ENCODE measurements around the gene RAB11B. TPM values are rescaled to one million over a fixed set of nuclear protein-coding genes. Genes with fewer than 3 reads are reported as not detected.
A peak's percentile ranks its signal among the peaks of the same experiment; 100 is the strongest.
"Not testable (repeated sequence)": the region's sequence is repeated elsewhere in the genome, so short reads cannot be mapped to it uniquely, and the experiment has no call there.

The RAB11B gene
- total and polyA plus RNA-seq, 4 donors, result 68.6 to 119 (median 117) TPM

- H3K27ac ChIP-seq (ENCODE audit: low read depth in 1 of 2, low read length in 2 of 2), result no peak overlapping the region
- peaks cover 0 to 11% of the 10 kb centered on the region in 2 donors for H3K36me3 ChIP-seq (ENCODE audit: control insufficient read depth in 1 of 2, insufficient read depth in 2 of 2, low read length in 1 of 2)
- H3K9me3 ChIP-seq (ENCODE audit: control insufficient read depth, low read length), result no peaks in the 10 kb centered on the region
- H3K4me3 ChIP-seq (ENCODE audit: low read length in 2 of 2), result no peak overlapping the region
- no peaks in the 10 kb centered on the region for H3K27me3 ChIP-seq (ENCODE audit: control insufficient read depth in 1 of 2, insufficient read depth in 2 of 2, low read length in 1 of 2)
- intact Hi-C loops (cut with DNase I), result loop anchor here in 1 of 2 donors (10.0 kb wide), 1 partner anchor 139 kb away; no protein-coding TSS in a partner anchor
- ATAC-seq (ENCODE audit: low FRiP score), result no peak
- no peaks in the 10 kb centered on the region for H3K4me1 ChIP-seq (ENCODE audit: control insufficient read depth in 1 of 2, insufficient read depth in 2 of 2, low read length in 2 of 2)
- 87 to 90% methylated on average over 14 to 24 of the region's 24 CpGs for WGBS, 2 donors
- DNase-seq, result no peak
These were observed 13.6 kb downstream of the RAB11B start for GRCh38 chr19:8403820-8404109.

GRCh38 chr19:8404391-8405151 lies 14.4 kb downstream of the RAB11B start:
- H3K27me3 ChIP-seq (ENCODE audit: control insufficient read depth in 1 of 2, insufficient read depth in 2 of 2, low read length in 1 of 2), result no peaks in the 10 kb centered on the region
- no peak for DNase-seq
- H3K4me3 ChIP-seq (ENCODE audit: low read length in 2 of 2), result no peak overlapping the region
- no peaks in the 10 kb centered on the region for H3K4me1 ChIP-seq (ENCODE audit: control insufficient read depth in 1 of 2, insufficient read depth in 2 of 2, low read length in 2 of 2)
- intact Hi-C loops (cut with DNase I), result loop anchor here in 1 of 2 donors (10.0 kb wide), 1 partner anchor 140 kb away; no protein-coding TSS in a partner anchor
- 87 to 88% methylated on average over 18 of the region's 18 CpGs for WGBS, 2 donors
- no peaks in the 10 kb centered on the region for H3K9me3 ChIP-seq (ENCODE audit: control insufficient read depth, low read length)
- H3K36me3 ChIP-seq (ENCODE audit: control insufficient read depth in 1 of 2, insufficient read depth in 2 of 2, low read length in 1 of 2), result peaks cover 0 to 11% of the 10 kb centered on the region in 2 donors
- no peak for ATAC-seq (ENCODE audit: low FRiP score)
- no peak overlapping the region for H3K27ac ChIP-seq (ENCODE audit: low read depth in 1 of 2, low read length in 2 of 2)

DNA sequence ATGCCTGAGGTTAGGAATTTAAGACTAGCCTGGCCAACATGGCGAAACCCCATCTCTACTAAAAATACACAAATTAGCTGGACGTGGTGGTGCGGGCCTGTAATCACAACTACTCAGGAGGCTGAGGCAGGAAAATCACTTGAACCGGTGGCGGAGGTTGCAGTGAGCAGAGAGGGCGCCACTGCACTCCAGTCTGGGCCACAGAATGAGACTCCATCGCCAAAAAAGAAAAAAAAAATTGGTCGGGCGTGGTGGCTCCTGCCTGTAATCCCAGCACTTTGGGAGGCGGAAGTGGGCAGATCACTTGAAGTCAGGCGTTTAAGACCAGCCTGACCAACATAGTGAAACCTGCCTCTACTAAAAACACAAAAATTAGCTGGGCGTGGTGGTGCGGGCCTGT lies 20.6 kb downstream of the RAB11B start:
- ATAC-seq (ENCODE audit: low FRiP score); H3K9me3 ChIP-seq (ENCODE audit: control insufficient read depth, low read length); H3K4me1 ChIP-seq (ENCODE audit: control insufficient read depth in 1 of 2, insufficient read depth in 2 of 2, low read length in 2 of 2); DNase-seq; H3K36me3 ChIP-seq (ENCODE audit: control insufficient read depth in 1 of 2, insufficient read depth in 2 of 2, low read length in 1 of 2); H3K4me3 ChIP-seq (ENCODE audit: low read length in 2 of 2); H3K27ac ChIP-seq (ENCODE audit: low read depth in 1 of 2, low read length in 2 of 2); H3K27me3 ChIP-seq (ENCODE audit: control insufficient read depth in 1 of 2, insufficient read depth in 2 of 2, low read length in 1 of 2): not testable (repeated sequence)
- intact Hi-C loops (cut with DNase I), result loop anchor here (5.0 kb wide), 2 partner anchors 37 to 97 kb away; no protein-coding TSS in a partner anchor
- WGBS, 2 donors, result 86 to 89% methylated on average over 13 of the region's 13 CpGs

- Histone ChIP-seq H3K9me3 (ENCODE audit: control insufficient read depth, low read length) (no peaks in the 10 kb centered on the region), H3K36me3 (ENCODE audit: control insufficient read depth in 1 of 2, insufficient read depth in 2 of 2, low read length in 1 of 2) (no peaks in the 10 kb centered on the region), H3K4me1 (ENCODE audit: control insufficient read depth in 1 of 2, insufficient read depth in 2 of 2, low read length in 2 of 2) (no peaks in the 10 kb centered on the region), H3K4me3 (ENCODE audit: low read length in 2 of 2) (peak within 1 kb of the TSS; percentile 85 to 90), H3K27ac (ENCODE audit: low read depth in 1 of 2, low read length in 2 of 2) (peak within 1 kb of the TSS in 1 of 2 donors; percentile 42), H3K27me3 (ENCODE audit: control insufficient read depth in 1 of 2, insufficient read depth in 2 of 2, low read length in 1 of 2) (no peaks in the 10 kb centered on the region)
- 4 to 5% methylated on average over 73 to 89 of the region's 89 CpGs for WGBS, 2 donors
- DNase-seq (peak; percentile 98), ATAC-seq (ENCODE audit: low FRiP score) (peak; percentile 100)
- intact Hi-C loops (cut with DNase I), result loop anchor here (5.0 kb wide), 2 partner anchors 34 to 94 kb away; no protein-coding TSS in a partner anchor
These were observed 22.8 kb downstream of the RAB11B start, which contains the start of gene MARCHF2 for GRCh38 chr19:8412783-8413628. TSS of gene MARCHF2 (plus strand) at chr19:8413305. CDS start at chr19:8421841, 8,536 bp downstream.

DNA sequence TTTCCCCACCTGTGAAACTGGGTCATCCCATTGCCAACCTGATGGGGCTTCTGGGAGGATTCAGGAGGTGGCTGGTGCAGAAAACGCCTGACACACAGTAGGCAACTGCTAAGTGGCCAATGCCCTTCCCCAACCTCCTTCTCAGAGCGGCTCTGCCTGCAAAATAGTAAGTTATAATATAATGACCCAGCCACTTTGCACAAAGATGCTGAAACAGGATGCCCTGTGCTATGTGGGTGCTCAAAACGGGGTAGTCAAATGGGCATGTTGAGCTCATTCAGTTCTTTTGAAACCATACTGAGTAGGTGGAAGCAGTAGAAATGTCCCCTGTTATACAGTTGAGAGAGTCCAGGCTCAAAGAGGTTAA lies 23.5 kb downstream of the RAB11B start:
- DNase-seq, result no peak
- ATAC-seq (ENCODE audit: low FRiP score), result no peak
- 4 to 13% methylated on average over 3 of the region's 3 CpGs for WGBS, 2 donors
- no peaks in the 10 kb centered on the region for H3K36me3 ChIP-seq (ENCODE audit: control insufficient read depth in 1 of 2, insufficient read depth in 2 of 2, low read length in 1 of 2)
- intact Hi-C loops (cut with DNase I), result loop anchor here (5.0 kb wide), 2 partner anchors 34 to 94 kb away; no protein-coding TSS in a partner anchor
- peak overlapping the region; percentile 85 to 90 for H3K4me3 ChIP-seq (ENCODE audit: low read length in 2 of 2)
- no peak overlapping the region for H3K27ac ChIP-seq (ENCODE audit: low read depth in 1 of 2, low read length in 2 of 2)
- H3K27me3 ChIP-seq (ENCODE audit: control insufficient read depth in 1 of 2, insufficient read depth in 2 of 2, low read length in 1 of 2), result no peaks in the 10 kb centered on the region
- no peaks in the 10 kb centered on the region for H3K9me3 ChIP-seq (ENCODE audit: control insufficient read depth, low read length)
- H3K4me1 ChIP-seq (ENCODE audit: control insufficient read depth in 1 of 2, insufficient read depth in 2 of 2, low read length in 2 of 2), result no peaks in the 10 kb centered on the region

DNA sequence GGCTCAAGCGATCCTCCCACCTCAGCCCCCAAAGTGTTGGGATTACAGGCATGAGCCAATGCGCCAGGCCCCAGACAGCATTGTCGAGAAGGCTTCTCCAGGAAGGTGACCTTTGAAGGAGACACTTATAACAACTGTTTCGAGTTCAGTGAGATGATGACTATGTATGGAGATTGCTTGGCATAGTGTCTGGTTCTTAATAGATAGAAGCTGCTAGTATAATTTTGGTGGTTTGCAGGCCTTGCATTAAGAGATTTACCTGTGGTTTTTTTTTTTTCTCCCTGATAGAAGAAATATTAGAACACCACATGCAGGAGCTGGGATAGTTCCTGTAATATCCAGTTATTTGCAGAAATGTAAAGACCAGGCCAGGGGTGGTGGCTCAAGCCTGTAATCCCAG lies 26.6 kb downstream of the RAB11B start:
- intact Hi-C loops (cut with DNase I), result no loop called here
- ATAC-seq (ENCODE audit: low FRiP score) (no peak), DNase-seq (no peak)
- Histone ChIP-seq H3K36me3 (ENCODE audit: control insufficient read depth in 1 of 2, insufficient read depth in 2 of 2, low read length in 1 of 2) (no peaks in the 10 kb centered on the region), H3K4me3 (ENCODE audit: low read length in 2 of 2) (no peak overlapping the region), H3K27ac (ENCODE audit: low read depth in 1 of 2, low read length in 2 of 2) (no peak overlapping the region), H3K4me1 (ENCODE audit: control insufficient read depth in 1 of 2, insufficient read depth in 2 of 2, low read length in 2 of 2) (no peaks in the 10 kb centered on the region), H3K27me3 (ENCODE audit: control insufficient read depth in 1 of 2, insufficient read depth in 2 of 2, low read length in 1 of 2) (no peaks in the 10 kb centered on the region), H3K9me3 (ENCODE audit: control insufficient read depth, low read length) (no peaks in the 10 kb centered on the region)
- WGBS, 2 donors, result 69 to 81% methylated on average over 4 of the region's 4 CpGs

DNA sequence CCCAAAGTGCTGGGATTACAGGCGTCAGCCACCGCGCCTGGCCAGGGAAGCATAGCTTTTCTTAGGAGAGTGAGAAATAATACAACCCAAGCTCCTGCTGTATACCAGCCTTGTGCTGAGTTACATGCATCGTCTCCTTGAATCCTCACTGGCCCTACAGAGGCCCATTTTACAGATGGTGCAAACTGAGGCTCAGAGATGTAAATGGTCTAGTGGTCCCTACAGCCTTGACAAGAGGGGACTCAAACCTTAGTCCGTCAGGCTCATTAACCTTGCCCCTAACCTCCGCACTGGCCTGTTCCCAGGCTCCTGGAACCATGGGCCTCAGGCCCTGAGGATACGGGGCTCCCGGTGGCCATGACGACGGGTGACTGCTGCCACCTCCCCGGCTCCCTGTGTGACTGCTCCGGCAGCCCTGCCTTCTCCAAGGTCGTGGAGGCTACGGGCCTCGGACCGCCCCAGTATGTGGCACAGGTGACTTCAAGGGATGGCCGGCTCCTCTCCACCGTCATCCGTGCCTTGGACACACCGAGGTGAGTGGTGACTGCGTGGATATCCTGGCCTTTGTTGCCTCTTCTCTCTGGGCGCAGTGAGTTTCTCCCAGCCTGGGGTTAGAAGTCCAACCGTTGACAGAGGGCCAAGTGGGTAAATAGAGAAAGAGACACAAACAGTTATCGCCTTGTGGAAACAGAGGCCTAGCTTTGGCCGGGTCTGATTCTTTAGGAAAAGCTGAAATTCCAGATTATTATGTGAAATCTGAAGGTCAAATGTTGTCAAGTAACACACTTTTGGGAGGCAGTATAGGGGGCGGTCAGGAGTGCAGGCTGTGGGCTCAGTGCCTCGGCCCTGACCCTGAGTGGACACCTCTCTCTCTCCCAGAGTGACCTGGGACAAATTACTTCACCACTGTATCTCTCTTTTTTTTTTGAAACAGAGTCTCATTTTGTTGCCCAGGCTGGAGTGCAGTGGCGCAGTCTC lies 31.6 kb downstream of the RAB11B start:
- WGBS, 2 donors, result 86 to 90% methylated on average over 28 of the region's 28 CpGs
- Histone ChIP-seq H3K4me3 (ENCODE audit: low read length in 2 of 2) (no peak overlapping the region), H3K36me3 (ENCODE audit: control insufficient read depth in 1 of 2, insufficient read depth in 2 of 2, low read length in 1 of 2) (no peaks in the 10 kb centered on the region), H3K27ac (ENCODE audit: low read depth in 1 of 2, low read length in 2 of 2) (no peak overlapping the region), H3K4me1 (ENCODE audit: control insufficient read depth in 1 of 2, insufficient read depth in 2 of 2, low read length in 2 of 2) (no peaks in the 10 kb centered on the region), H3K27me3 (ENCODE audit: control insufficient read depth in 1 of 2, insufficient read depth in 2 of 2, low read length in 1 of 2) (no peaks in the 10 kb centered on the region), H3K9me3 (ENCODE audit: control insufficient read depth, low read length) (no peaks in the 10 kb centered on the region)
- ATAC-seq (ENCODE audit: low FRiP score), result no peak
- intact Hi-C loops (cut with DNase I), result no loop called here
- no peak for DNase-seq

DNA sequence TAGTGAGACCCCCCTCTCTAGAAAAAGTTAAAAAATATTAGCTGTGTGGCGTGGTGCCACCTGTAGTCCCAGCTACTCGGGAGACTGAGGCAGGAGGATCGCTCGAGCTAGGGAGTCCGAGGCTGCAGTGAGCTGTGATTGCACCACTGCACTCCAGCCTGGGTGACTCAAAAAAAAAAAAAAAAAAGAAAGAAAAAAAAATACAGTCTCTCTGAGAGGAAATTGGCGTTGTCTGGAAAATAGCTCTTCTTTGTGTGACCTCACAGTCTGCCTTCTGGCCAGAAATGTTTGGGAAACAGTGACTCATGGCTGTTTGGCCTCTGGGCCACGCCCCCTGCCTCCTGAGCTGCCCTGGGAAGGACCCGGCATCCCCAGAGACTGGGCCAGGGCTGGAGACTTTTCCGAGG lies 33.7 kb downstream of the RAB11B start:
- intact Hi-C loops (cut with DNase I), result no loop called here
- 12% methylated on average over 9 of the region's 9 CpGs for WGBS, 2 donors
- H3K4me1 ChIP-seq (ENCODE audit: control insufficient read depth in 1 of 2, insufficient read depth in 2 of 2, low read length in 2 of 2), result no peaks in the 10 kb centered on the region

More for the DNA sequence above, 33.7 kb downstream of the RAB11B start:
- H3K9me3 ChIP-seq (ENCODE audit: control insufficient read depth, low read length), result no peaks in the 10 kb centered on the region
- DNase-seq (peak; percentile 97), ATAC-seq (ENCODE audit: low FRiP score) (peak; percentile 98)
- H3K4me3 ChIP-seq (ENCODE audit: low read length in 2 of 2), result no peak overlapping the region
- H3K27me3 ChIP-seq (ENCODE audit: control insufficient read depth in 1 of 2, insufficient read depth in 2 of 2, low read length in 1 of 2), result no peaks in the 10 kb centered on the region
- H3K27ac ChIP-seq (ENCODE audit: low read depth in 1 of 2, low read length in 2 of 2), result peak overlapping the region in 1 of 2 donors; percentile 39
- H3K36me3 ChIP-seq (ENCODE audit: control insufficient read depth in 1 of 2, insufficient read depth in 2 of 2, low read length in 1 of 2), result no peaks in the 10 kb centered on the region
